Measurements from ENCODE around the gene BRD3OS.

DNA sequence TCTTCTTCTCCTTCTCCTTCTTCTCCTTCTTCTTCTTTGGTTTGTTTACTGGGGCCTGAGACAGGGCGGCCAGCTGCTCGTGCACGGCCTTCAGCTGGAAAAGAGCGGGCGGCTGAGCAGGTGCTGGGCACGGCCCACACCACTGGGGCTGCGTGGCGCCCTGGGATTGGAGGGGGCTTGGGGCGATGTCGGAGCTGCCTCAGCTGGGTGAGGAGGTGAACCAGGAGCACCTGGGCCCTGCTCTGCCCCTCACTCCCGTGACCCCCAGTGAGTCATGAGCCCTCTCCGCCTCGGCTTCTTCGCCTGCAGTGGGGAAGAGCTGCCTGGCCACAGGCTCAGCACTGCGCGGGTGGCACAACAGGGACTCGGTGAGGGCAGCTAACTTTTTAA lies 14.9 kb downstream of the BRD3OS start:
- TF ChIP-seq CTCF (IDR thresholded peaks at IDR 0.05 in 4 of 5, conservative IDR thresholded peaks at IDR 0.05 in 1 of 5) (no peak), POLR2A (IDR thresholded peaks at IDR 0.05) (no peak)

All from gastrocnemius medialis (tissue), 4 donors.